HCT116 (cell line): Measurements from ENCODE around the gene HS6ST3.

Source experiments
- CTCF ChIP-seq, 3 experiments: fragments of 200-600 bp in 1 of 3; sonication (generic) in 1 of 3; IDR thresholded peaks in 2 of 3; conservative IDR thresholded peaks in 1 of 3; 2 replicates each; pipeline ENCODE4 v1.5.1; 2012 to 2017; ENCODE audit warnings: low read depth in 2 of 3, low read length in 2 of 3, antibody characterized with exemption in 1 of 3, borderline replicate concordance in 1 of 3, control low read depth in 1 of 3, mild to moderate bottlenecking in 1 of 3, mixed read lengths in 1 of 3, mixed run types in 1 of 3, moderate library complexity in 1 of 3; ENCODE audit not compliant: insufficient read depth in 1 of 3
- EGR1 ChIP-seq: IDR thresholded peaks from 2 replicates; pipeline ENCODE4 v1.6.1; 2012; ENCODE audit warnings: low read depth
- EZH2 ChIP-seq: fragments of 200-600 bp; sonication (generic); IDR thresholded peaks from 2 replicates; pipeline ENCODE4 v1.6.1; 2017; ENCODE audit warnings: antibody characterized with exemption, mixed run types
- JUND ChIP-seq: IDR thresholded peaks from 2 replicates; pipeline ENCODE4 v1.6.1; 2012
- POLR2A ChIP-seq: IDR thresholded peaks from 2 replicates; pipeline ENCODE4 v1.7.0; 2011; ENCODE audit warnings: borderline replicate concordance; ENCODE audit not compliant: insufficient read depth, insufficient read length; ENCODE audit errors: extremely low read depth
- RAD21 ChIP-seq: IDR thresholded peaks from 2 replicates; pipeline ENCODE4 v1.6.1; 2012; ENCODE audit warnings: low read depth, mild to moderate bottlenecking
- SIN3A ChIP-seq: IDR thresholded peaks from 2 replicates; pipeline ENCODE4 v1.6.1; 2012; ENCODE audit warnings: low read depth
- ZFX ChIP-seq: fragments of 450-650 bp; IDR thresholded peaks from 2 replicates; pipeline ENCODE4 v1.6.1; 2017
- ZNF274 ChIP-seq: fragments of 200-500 bp; sonication (Bioruptor generic); IDR thresholded peaks from 2 replicates; pipeline ENCODE4 v1.6.1; 2014; ENCODE audit warnings: mild to moderate bottlenecking, low read depth, low read length, inconsistent platforms
- TF ChIP-seq, protein P1 (sequence below): IDR thresholded peaks from 2 replicates; pipeline ENCODE4 v1.6.1; 2011; ENCODE audit warnings: mild to moderate bottlenecking, low read length, moderate library complexity; ENCODE audit not compliant: insufficient replicate concordance; ENCODE audit errors: extremely low read depth
- TF ChIP-seq, protein P2 (sequence below): IDR thresholded peaks from 2 replicates; pipeline ENCODE4 v1.6.1; 2012; ENCODE audit warnings: low read depth

- TF ChIP-seq, protein P1, sequence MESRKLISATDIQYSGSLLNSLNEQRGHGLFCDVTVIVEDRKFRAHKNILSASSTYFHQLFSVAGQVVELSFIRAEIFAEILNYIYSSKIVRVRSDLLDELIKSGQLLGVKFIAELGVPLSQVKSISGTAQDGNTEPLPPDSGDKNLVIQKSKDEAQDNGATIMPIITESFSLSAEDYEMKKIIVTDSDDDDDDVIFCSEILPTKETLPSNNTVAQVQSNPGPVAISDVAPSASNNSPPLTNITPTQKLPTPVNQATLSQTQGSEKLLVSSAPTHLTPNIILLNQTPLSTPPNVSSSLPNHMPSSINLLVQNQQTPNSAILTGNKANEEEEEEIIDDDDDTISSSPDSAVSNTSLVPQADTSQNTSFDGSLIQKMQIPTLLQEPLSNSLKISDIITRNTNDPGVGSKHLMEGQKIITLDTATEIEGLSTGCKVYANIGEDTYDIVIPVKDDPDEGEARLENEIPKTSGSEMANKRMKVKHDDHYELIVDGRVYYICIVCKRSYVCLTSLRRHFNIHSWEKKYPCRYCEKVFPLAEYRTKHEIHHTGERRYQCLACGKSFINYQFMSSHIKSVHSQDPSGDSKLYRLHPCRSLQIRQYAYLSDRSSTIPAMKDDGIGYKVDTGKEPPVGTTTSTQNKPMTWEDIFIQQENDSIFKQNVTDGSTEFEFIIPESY, result no peak
- TF ChIP-seq ZNF274 (no peak), EZH2 (no peak), RAD21 (no peak), CTCF (IDR thresholded peaks at IDR 0.05 in 2 of 3, conservative IDR thresholded peaks at IDR 0.05 in 1 of 3; ENCODE audit: borderline replicate concordance in 1 of 3, insufficient read depth in 1 of 3, low read depth in 2 of 3, low read length in 2 of 3) (no peak), JUND (no peak), ZFX (no peak), EGR1 (no peak), SIN3A (no peak), POLR2A (no peak)
- TF ChIP-seq, protein P2, sequence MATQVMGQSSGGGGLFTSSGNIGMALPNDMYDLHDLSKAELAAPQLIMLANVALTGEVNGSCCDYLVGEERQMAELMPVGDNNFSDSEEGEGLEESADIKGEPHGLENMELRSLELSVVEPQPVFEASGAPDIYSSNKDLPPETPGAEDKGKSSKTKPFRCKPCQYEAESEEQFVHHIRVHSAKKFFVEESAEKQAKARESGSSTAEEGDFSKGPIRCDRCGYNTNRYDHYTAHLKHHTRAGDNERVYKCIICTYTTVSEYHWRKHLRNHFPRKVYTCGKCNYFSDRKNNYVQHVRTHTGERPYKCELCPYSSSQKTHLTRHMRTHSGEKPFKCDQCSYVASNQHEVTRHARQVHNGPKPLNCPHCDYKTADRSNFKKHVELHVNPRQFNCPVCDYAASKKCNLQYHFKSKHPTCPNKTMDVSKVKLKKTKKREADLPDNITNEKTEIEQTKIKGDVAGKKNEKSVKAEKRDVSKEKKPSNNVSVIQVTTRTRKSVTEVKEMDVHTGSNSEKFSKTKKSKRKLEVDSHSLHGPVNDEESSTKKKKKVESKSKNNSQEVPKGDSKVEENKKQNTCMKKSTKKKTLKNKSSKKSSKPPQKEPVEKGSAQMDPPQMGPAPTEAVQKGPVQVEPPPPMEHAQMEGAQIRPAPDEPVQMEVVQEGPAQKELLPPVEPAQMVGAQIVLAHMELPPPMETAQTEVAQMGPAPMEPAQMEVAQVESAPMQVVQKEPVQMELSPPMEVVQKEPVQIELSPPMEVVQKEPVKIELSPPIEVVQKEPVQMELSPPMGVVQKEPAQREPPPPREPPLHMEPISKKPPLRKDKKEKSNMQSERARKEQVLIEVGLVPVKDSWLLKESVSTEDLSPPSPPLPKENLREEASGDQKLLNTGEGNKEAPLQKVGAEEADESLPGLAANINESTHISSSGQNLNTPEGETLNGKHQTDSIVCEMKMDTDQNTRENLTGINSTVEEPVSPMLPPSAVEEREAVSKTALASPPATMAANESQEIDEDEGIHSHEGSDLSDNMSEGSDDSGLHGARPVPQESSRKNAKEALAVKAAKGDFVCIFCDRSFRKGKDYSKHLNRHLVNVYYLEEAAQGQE, result no peak
Measured at GRCh38 chr13:96687191-96687590, 597.3 kb downstream of the HS6ST3 start.
